GM21723 (cell line): ENCODE results near the gene GFY.
A peak's percentile ranks its signal among the peaks of the same experiment; 100 is the strongest.
"Not testable (repeated sequence)": the region's sequence is repeated elsewhere in the genome, so short reads cannot be mapped to it uniquely, and the experiment has no call there.

Experiments used
- ATAC-seq: cut with Tn5 transposase; IDR thresholded peaks from one replicate; pipeline ENCODE4 v1.9.1; 2021; ENCODE audit warnings: mild to moderate bottlenecking, moderate library complexity; ENCODE audit not compliant: unreplicated experiment

Gene GFY

DNA sequence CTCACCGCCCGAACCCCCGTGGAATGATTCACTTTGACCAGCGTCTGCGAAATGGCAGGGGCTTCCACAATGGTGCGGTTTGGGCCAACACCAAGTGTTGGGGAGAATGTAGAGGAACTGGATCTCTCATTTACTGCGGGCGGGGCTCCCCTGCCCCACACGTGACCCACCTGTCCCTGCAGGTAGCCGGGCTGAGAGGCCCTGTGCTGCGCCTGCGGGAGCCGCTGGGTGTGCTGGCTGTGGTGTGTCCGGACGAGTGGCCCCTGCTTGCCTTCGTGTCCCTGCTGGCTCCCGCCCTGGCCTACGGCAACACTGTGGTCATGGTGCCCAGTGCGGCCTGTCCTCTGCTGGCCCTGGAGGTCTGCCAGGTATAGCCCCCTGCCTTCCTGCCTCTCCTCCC lies 43.0 kb downstream of the GFY start:
- no peak for ATAC-seq

DNA sequence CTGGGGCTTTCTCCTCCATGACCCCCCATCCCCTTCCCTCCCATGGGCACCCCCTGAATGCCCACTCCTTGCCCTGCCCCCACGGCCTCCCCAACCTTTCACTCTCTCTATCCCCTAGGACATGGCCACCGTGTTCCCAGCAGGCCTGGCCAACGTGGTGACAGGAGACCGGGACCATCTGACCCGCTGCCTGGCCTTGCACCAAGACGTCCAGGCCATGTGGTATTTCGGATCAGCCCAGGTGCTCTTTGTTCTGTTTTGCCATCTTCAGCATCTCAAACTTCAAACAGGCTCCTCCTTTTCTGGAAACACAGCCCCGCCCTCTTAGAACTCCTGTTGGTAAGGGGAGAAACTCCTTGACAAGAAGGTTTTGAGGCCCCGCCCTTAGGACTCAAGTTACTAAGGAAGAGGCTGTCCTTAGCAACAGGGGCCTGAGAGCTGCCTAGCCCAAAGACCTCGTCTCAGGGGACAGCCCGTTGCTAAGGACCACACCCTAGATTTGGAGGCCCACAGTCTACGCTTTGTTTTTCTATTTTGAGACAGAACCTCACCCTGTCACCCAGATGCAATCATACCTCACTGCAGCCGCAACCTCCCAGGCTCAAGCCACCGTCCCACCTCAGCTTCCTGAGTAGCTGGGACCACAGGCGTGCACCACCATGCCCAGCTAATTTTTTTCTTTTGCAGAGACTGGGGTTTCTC lies 43.7 kb downstream of the GFY start:
- ATAC-seq: peak; percentile 67

DNA sequence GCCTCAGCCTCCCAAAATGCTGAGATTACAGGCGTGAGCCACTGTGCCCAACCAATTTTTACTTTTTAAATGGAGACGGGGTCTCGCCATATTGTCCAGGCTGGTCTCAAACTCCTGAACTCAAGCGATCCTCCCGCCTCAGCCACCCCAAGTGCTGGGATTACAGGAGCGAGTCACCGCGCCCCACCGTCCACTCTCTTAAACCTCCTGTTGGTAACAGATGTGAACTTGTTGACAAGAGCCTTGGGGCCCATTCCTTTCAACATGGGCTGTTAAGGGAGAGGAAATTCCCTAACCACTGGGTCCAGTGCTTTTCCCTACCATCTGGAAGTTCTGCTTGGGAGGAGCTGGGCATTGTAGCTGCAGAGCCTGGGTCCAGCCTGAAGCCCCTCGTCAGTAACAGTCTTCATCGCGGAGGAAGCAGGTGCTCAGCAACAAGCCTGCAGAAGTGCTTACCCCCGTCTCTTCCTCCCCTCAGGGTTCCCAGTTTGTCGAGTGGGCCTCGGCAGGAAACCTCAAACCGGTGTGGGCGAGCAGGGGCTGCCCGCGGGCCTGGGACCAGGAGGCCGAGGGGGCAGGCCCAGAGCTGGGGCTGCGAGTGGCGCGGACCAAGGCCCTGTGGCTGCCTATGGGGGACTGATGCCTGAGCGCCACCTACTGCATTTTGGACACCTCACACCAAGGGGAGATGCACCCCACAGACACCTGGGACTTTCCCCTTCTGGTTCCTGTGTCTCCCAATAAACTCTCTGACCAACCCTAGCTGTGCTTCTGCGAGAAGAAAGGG lies 44.8 kb downstream of the GFY start:
- ATAC-seq: peak; percentile 60

DNA sequence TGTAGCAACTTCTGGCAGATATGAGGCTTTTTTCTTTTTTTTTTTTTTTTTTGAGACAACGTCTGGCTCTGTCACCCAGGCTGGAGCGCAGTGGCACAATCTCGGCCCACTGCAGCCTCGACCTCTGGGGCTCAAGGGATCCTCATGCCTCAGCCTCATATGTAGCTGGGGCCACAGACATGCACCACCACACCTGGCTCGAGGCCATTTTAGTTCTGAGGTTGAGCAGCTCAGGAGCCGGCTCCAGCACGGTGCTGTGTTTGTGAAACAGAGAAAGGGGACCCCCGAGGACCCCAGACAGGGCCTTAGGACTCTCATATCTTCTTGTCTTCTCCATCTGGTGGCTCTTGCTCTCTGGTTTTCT lies 45.4 kb downstream of the GFY start:
- ATAC-seq: no peak

DNA sequence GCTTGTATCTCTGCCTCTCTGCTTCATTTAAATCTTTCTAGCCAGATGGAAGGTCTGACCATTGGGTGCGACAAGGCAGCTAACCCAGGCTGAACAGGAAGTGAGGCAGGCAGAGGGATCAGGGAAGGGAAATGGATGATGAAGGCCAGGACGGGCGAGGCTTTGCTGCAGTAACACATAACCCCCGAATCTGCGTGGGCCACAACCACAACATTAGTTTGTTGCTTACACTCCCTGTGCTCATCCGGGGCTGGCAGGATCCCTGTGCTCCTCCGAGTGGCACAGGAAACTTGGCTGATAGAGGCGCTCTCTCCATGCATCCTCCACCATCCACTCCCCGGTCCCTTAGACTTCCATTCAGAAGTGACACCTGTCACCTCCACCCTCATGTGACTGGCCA lies 47.7 kb downstream of the GFY start:
- no peak for ATAC-seq

DNA sequence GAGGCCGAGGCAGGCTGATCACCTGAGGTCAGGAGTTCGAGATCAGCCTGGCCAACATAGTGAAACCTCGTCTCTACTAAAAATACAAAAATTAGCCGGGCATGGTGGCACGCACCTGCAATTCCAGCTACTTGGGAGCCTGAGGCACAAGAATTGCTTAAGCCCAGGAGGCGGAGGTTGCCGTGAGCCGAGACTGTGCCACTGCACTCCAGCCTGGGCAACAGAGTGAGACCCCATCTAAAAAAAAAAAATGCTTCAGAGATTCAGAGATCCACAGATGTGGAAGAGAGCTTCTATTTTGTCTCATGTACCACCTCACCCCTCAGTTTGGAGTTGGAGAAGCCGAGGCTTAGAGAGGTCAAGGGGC lies 48.3 kb downstream of the GFY start:
- not testable (repeated sequence) for ATAC-seq

DNA sequence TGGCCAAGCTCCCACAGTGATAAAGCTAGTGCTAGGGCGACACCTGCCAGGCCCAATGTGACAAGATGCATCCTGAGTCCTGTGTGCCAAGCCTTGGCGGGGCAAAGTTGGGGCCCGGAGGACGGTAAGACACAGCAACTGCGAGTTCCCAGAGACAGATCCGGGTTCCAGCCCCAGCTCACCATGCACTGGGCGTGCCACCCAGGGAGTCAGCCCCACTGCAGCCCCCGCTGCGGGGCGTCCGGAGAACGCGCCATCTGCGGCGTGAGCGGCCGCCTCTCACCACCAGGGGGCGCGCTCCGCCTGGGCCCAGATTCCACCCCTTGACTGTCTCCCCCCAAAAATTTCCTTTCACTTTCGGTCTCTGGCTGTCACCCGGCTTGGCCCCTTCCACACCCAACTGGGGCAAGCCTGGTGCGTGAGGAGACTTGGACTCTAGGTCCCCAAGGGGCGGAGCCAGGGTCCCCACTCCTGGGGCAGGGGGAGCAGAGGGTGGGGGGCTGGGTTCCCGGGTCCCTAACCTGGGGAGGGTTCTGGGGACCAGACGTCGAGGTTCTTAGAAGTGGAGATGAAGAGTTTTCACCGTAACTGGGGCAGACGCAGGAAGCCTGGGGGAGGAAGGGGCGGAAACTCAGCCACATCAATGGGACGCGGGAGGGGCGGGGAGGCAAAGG lies 48.8 kb downstream of the GFY start, which contains the start of gene FLT3LG:
Gene FLT3LG (plus strand): TSS at position 348 of the 674 bp plus-strand sequence. CDS start 425 bp downstream, outside the sequence.
- peak; percentile 48 for ATAC-seq

DNA sequence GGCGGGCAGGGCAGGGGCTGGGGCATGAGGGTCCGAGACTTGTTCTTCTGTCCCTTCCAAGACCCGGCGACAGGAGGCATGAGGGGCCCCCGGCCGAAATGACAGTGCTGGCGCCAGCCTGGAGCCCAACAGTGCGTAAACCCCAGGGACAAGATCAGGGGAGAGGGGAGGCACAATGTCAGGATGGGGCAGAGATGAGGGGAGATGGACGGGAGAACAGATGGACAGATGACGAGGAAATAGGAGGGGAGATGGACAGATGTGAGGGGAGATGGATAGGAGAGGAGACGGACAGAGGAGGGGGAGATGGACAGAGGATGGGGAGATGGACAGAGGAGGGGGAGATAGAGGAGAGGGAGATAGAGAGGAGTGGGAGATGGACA lies 49.3 kb downstream of the GFY start:
- no peak for ATAC-seq

DNA sequence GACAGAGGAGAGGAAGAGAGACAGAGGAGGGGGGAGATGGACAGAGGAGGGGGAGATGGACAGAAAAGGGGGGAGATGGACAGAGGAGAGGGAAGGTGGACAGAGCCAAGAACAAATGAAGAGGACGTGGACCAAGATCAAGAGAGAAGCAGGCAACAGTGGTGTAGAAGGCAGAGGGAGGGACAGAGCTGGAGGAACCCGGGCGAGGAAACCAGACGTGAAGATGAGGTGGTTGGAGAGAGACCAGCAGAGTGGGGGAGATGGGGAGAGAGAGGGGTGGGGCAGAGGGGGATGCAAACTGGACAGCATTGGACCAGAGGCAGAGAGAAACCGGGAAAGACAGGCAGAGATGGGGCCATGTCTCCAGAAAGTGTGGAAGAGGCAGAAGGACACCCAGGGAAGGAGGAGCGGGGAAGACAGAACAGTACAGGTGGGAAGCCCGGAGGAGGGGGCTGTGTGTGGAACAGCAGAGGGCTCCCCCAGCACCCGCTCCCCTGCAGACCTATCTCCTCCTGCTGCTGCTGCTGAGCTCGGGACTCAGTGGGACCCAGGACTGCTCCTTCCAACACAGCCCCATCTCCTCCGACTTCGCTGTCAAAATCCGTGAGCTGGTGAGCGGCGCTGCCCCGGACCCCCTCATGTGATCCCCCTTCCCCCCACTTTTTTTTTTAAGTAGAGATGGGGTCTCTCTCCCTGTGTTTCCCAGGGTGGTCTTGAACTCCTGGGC lies 50.2 kb downstream of the GFY start:
- no peak for ATAC-seq

DNA sequence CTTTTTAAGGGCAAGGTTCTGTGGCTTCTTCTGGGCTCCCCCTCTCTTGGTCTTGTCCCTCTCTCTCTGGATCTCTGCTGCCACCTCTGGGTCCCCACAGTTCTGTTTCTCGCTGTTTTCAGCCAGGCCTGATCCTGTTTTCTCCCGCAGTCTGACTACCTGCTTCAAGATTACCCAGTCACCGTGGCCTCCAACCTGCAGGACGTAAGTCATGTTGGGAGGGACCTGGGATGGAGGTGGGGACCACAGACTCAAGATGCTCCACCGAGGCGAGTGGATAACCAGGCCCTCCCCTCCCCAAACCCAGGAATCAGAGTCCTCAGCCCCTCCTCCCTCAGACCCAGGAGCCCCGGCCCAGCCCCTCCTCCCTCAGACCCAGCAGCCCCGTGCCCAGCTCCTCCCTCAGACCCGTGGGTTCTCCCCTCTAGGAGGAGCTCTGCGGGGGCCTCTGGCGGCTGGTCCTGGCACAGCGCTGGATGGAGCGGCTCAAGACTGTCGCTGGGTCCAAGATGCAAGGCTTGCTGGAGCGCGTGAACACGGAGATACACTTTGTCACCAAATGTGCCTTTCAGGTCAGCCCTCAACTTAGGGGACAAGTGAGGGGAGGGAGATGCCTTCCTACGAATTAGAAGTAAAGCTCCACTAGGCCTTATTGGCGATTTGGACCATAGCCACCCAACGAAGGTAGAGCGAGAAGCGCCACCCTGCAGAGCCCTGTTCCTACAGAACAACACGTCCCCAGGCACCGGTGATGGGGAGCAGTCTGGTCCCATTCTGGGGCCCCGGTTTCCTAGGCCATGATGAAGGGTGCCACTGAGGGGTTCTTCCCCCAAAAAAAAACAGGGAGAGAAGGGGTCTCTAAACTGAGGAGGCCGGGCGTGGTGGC lies 51.0 kb downstream of the GFY start:
- ATAC-seq: no peak
